ENCODE data around the gene TMEM108. TPM values are rescaled to one million over a fixed set of nuclear protein-coding genes. Genes with fewer than 3 reads are reported as not detected.

TMEM108 gene
- total and polyA plus RNA-seq, 2 of the 4 experiments (the other 2 are of a cell fraction) = 0.18 to 2.2 TPM

DNA sequence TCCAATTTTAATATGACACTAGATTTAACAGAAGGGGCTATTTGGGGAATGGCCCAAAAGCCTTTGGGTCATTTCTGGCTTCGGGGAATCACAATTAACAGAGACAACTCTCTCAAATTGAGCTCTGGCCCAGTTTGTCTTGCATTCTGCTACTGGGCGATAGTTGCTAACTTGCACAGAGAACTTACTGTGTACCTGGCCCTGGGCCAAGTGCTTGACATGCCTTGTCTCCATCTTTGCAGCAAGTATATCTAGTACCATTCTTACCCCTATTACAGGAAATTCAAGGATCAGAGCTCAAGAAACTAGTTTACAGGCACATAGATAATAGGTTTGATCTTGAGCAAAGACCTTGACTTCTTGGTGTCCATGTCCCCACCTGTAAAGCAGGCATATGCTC, 175.7 kb downstream of the TMEM108 start:
- Histone ChIP-seq H4K20me1 (ENCODE audit: insufficient read depth, low read length) (no peaks in the 10 kb centered on the region), H3K36me3 (ENCODE audit: control insufficient read depth, insufficient read depth, low read length) (no peaks in the 10 kb centered on the region), H3K9me1 (ENCODE audit: insufficient read depth, low read length) (no peaks in the 10 kb centered on the region), H4K8ac (ENCODE audit: low read depth in 2 of 2, low read length in 2 of 2) (no peak overlapping the region), H2BK120ac (ENCODE audit: low read depth, low read length) (no peak overlapping the region), H3K27me3 (ENCODE audit: control insufficient read depth, insufficient read depth, low read length) (no peaks in the 10 kb centered on the region), H2AFZ (replicated peaks; ENCODE audit: low read length, poor library complexity) (no peak overlapping the region), H2AK5ac (ENCODE audit: low read depth, low read length) (no peak overlapping the region), H2BK5ac (ENCODE audit: low read depth, low read length, poor library complexity, severe bottlenecking) (no peak overlapping the region), H3K4me3 (ENCODE audit: insufficient read depth, low read depth, low read length) (no peak overlapping the region), H4K91ac (ENCODE audit: insufficient read depth, low read depth, low read length) (no peak overlapping the region), H3K79me1 (ENCODE audit: low read depth in 1 of 2, low read length in 2 of 2) (no peaks in the 10 kb centered on the region), H3K4me2 (ENCODE audit: low read depth, low read length) (no peak overlapping the region), H3K18ac (ENCODE audit: low read depth, low read length) (no peak overlapping the region), H2BK15ac (ENCODE audit: low read depth, low read length) (no peak overlapping the region), H3K4ac (ENCODE audit: low read depth, low read length) (no peak overlapping the region), H3K27ac (ENCODE audit: insufficient read depth, low read length) (no peak overlapping the region), H3K9ac (ENCODE audit: low read depth, low read length) (no peak overlapping the region), H3K14ac (replicated peaks; ENCODE audit: low read depth, low read length) (no peak overlapping the region), H2AK9ac (replicated peaks; ENCODE audit: low read depth, low read length, poor library complexity) (no peak overlapping the region), H3K56ac (ENCODE audit: extremely low read depth, insufficient read depth, low read length) (no peak overlapping the region), H3K23ac (ENCODE audit: low read depth, low read length) (no peak overlapping the region), H2BK20ac (ENCODE audit: low read depth, low read length) (no peak overlapping the region), H3K4me1 (ENCODE audit: control insufficient read depth, insufficient read depth, low read length) (no peaks in the 10 kb centered on the region), H3K9me3 (ENCODE audit: control insufficient read depth, insufficient read depth, low read length) (no peaks in the 10 kb centered on the region), H4K5ac (ENCODE audit: low read depth, low read length) (no peak overlapping the region)
- CTCF ChIA-PET = no interaction called here
- TF ChIP-seq NFE2L2 (IDR thresholded peaks at IDR 0.05; ENCODE audit: low read depth, low read length) (no peak), RCOR1 (IDR thresholded peaks at IDR 0.05; ENCODE audit: insufficient replicate concordance, low read length) (no peak), POLR2A (IDR thresholded peaks at IDR 0.05; ENCODE audit: low read depth, low read length) (no peak), MAZ (IDR thresholded peaks at IDR 0.05; ENCODE audit: borderline replicate concordance, low read depth, low read length) (no peak), CHD1 (IDR thresholded peaks at IDR 0.05; ENCODE audit: low read depth, low read length) (no peak), CTCF (conservative IDR thresholded peaks at IDR 0.05; ENCODE audit: low read depth, low read length) (no peak), MAFK (IDR thresholded peaks at IDR 0.05; ENCODE audit: low read depth, low read length) (no peak)
- TF ChIP-seq, protein P1, sequence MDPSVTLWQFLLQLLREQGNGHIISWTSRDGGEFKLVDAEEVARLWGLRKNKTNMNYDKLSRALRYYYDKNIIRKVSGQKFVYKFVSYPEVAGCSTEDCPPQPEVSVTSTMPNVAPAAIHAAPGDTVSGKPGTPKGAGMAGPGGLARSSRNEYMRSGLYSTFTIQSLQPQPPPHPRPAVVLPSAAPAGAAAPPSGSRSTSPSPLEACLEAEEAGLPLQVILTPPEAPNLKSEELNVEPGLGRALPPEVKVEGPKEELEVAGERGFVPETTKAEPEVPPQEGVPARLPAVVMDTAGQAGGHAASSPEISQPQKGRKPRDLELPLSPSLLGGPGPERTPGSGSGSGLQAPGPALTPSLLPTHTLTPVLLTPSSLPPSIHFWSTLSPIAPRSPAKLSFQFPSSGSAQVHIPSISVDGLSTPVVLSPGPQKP (IDR thresholded peaks at IDR 0.05; ENCODE audit: borderline replicate concordance, low read depth, low read length) = no peak
- intact Hi-C loops (cut with micrococcal nuclease) = no loop called here
- 86% methylated on average over 2 of the region's 2 CpGs; no CpG with 5 or more reads in 1 of the 2 experiments for WGBS, 2 experiments (ENCODE audit: extremely low coverage in 2 of 2, insufficient read length in 1 of 2)
- ATAC-seq (ENCODE audit: low read depth) (no peak), DNase-seq (no peak)
- BruUV-seq (replicated peaks) = no TSS peak
- in situ Hi-C loops (cut with MboI; ENCODE audit: low sequenced_read_pairs) = no loop called here
- dilution Hi-C loops (cut with HindIII; ENCODE audit: low sequenced_read_pairs, unreplicated experiment) = no loop called here
- POLR2A ChIA-PET (ENCODE audit: unreplicated experiment) = no interaction called here
